H1 (cell line): ENCODE results near the gene RPS6KC1. TPM values are rescaled to one million over a fixed set of nuclear protein-coding genes. Genes with fewer than 3 reads are reported as not detected.

Source experiments
- CHD7 ChIP-seq: fragments of 300-600 bp; sonication (generic); IDR thresholded peaks from 2 replicates; pipeline ENCODE4 v1.7.1; 2012; ENCODE audit warnings: low read length, moderate library complexity, mild to moderate bottlenecking, inconsistent platforms; ENCODE audit not compliant: insufficient replicate concordance
- POLR2AphosphoS5 ChIP-seq: IDR thresholded peaks from 2 replicates; pipeline ENCODE4 v1.6.1; 2011; ENCODE audit warnings: low read depth, low read length
- SIRT6 ChIP-seq: IDR thresholded peaks from one replicate; pipeline ENCODE4 v1.7.1; 2012; ENCODE audit warnings: low read length, inconsistent platforms
- polyA plus RNA-seq, 7 experiments: library from polyadenylated mRNA; depleted of rRNA in 3 of 7; stranded (reverse) in 5 of 7; unstranded in 2 of 7; fragments of >200 nt in 5 of 7; fragments of 200-250 nt in 2 of 7; gene quantifications; 1 replicate in 5 of 7; 2 replicates in 1 of 7; 4 replicates in 1 of 7; pipeline versions ENCODE4 v1.2.1 to v1.2.3, GENCODE V29; 2011 to 2013; ENCODE audit warnings: missing spikeins in 2 of 7, mixed read lengths in 2 of 7
- total RNA-seq: library from RNA; stranded (reverse); fragmentation: NEBNext Ultra II Directional; extraction: Animal tissue kit (Norgen Biotek cat#: 25700); gene quantifications from 2 replicates; pipeline ENCODE4 v1.2.1, GENCODE V29; 2021

RPS6KC1 gene
- total and polyA plus RNA-seq, 2 of the 8 experiments (the other 6 are each of a cell fraction or from before 2014, with no cell fraction given) = 4.9 to 17.6 TPM

- TF ChIP-seq CHD7 (no peak), POLR2AphosphoS5 (no peak), SIRT6 (no peak)
Observed at GRCh38 chr1:213107613-213108012, 56.6 kb downstream of the RPS6KC1 start (continued).
